Amygdala (tissue), 56 donors: ENCODE measurements around the gene AGK.
"Not testable (repeated sequence)": the region's sequence is repeated elsewhere in the genome, so short reads cannot be mapped to it uniquely, and the experiment has no call there.

Source experiments
- DNase-seq, 56 donors: peaks; one replicate each; lab custom pipeline; 2025; lab: John Stamatoyannopoulos, UW

Gene AGK

GRCh38 chr7:141671705-141672496, 120.7 kb downstream of the AGK start:
- no peak for DNase-seq

GRCh38 chr7:141673346-141673745, 122.1 kb downstream of the AGK start:
- DNase-seq: peak in 1 of 56 donors; percentile 37

- DNase-seq: no peak
Observed at GRCh38 chr7:141674171-141674671, 123.0 kb downstream of the AGK start.

GRCh38 chr7:141674702-141675101, 123.5 kb downstream of the AGK start:
- DNase-seq: peak in 16 of 56 donors; percentile 14 to 51 (median 30)

GRCh38 chr7:141675436-141676215, 124.4 kb downstream of the AGK start:
- DNase-seq: peak in 3 of 56 donors; percentile 10 to 49 (median 39)

- no peak for DNase-seq
Observed at GRCh38 chr7:141676618-141677017, 125.4 kb downstream of the AGK start.

GRCh38 chr7:141679014-141679413, 127.8 kb downstream of the AGK start:
- no peak for DNase-seq

GRCh38 chr7:141685285-141686023, 134.2 kb downstream of the AGK start:
- peak in 31 of 56 donors; percentile 20 to 67 (median 43) for DNase-seq

- no peak for DNase-seq
Observed at GRCh38 chr7:141686074-141686473, 134.9 kb downstream of the AGK start.

GRCh38 chr7:141686670-141687069, 135.5 kb downstream of the AGK start:
- no peak for DNase-seq

GRCh38 chr7:141688043-141688442, 136.8 kb downstream of the AGK start:
- no peak for DNase-seq

GRCh38 chr7:141689072-141689825, 138.0 kb downstream of the AGK start:
- DNase-seq: not testable (repeated sequence)

- no peak for DNase-seq
Observed at GRCh38 chr7:141691540-141691939, 140.3 kb downstream of the AGK start.

- DNase-seq: no peak
Observed at GRCh38 chr7:141691961-141692360, 140.8 kb downstream of the AGK start.

- no peak for DNase-seq
Observed at GRCh38 chr7:141693082-141693481, 141.9 kb downstream of the AGK start.

- no peak for DNase-seq
Observed at GRCh38 chr7:141695803-141696289, 144.6 kb downstream of the AGK start.

- no peak for DNase-seq
Observed at GRCh38 chr7:141696348-141696747, 145.1 kb downstream of the AGK start.

- peak in 32 of 56 donors; percentile 8 to 80 (median 50) for DNase-seq
Observed at GRCh38 chr7:141697211-141697871, 146.1 kb downstream of the AGK start.
